Endometrial microvascular endothelial cells (primary cell): Measurements from ENCODE around the gene NDUFB5. TPM values are rescaled to one million over a fixed set of nuclear protein-coding genes. Genes with fewer than 3 reads are reported as not detected.

Experiments
- in situ Hi-C: cut with HindIII; loops from 2 replicates; pipeline ENCODE4 v1.10.0; 2017; ENCODE audit warnings: low sequenced_read_pairs, low pct_unique_long_range_greater_than_20kb; ENCODE audit errors: inconsistent ontology term
- total RNA-seq: library from RNA; depleted of rRNA; stranded (reverse); fragments of >200 nt; gene quantifications from one replicate; pipeline ENCODE4 v1.2.3, GENCODE V29; 2015; ENCODE audit errors: inconsistent ontology term

NDUFB5 gene
- total RNA-seq, 1 donor from 2014 or later, result 76.8 TPM

GRCh38 chr3:179671309-179671708 is 66.7 kb downstream of the NDUFB5 start:
- in situ Hi-C loops, result no loop called here

- in situ Hi-C loops, result no loop called here
Measured at GRCh38 chr3:179671747-179672242, 67.2 kb downstream of the NDUFB5 start.

- in situ Hi-C loops, result no loop called here
Measured at GRCh38 chr3:179672918-179673317, 68.3 kb downstream of the NDUFB5 start.

- in situ Hi-C loops, result no loop called here
Measured at GRCh38 chr3:179673523-179673922, 68.9 kb downstream of the NDUFB5 start.

DNA sequence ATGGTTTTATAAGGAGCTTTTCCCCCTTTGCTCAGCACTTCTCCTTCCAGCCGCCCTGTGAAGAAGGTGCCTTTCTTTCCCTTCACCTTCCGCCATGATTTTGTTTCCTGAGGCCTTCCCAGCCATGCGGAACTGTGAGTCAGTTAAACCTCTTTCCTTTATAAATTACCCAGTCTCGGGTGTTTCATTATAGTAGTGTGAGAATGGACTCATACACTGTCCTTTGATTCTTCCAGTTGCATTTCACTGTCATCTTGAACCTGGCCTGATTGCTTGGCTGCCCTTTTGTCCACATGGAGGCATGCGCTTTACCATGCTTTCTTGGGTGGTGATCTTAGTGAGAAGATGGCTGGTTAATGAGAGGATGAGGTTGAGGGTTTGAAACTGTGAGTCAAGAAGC is 71.5 kb downstream of the NDUFB5 start:
- in situ Hi-C loops, result no loop called here

Other genes starting within 250 kb of the NDUFB5 start
- gene GNB4, start 153.3 kb upstream of the NDUFB5 start, total RNA-seq, result 41.5 TPM
- gene ACTL6A, start 41.9 kb upstream of the NDUFB5 start, total RNA-seq, result 149 TPM
- 26.1 TPM for gene MRPL47, start 156 bp upstream of the NDUFB5 start, total RNA-seq
- gene USP13, start 48.2 kb downstream of the NDUFB5 start, total RNA-seq, result 18.7 TPM